Upper lobe of left lung (tissue), 6 donors: ENCODE measurements around the gene ARFGAP1. TPM values are rescaled to one million over a fixed set of nuclear protein-coding genes. Genes with fewer than 3 reads are reported as not detected.

Experiments
- ATAC-seq, 2 donors: fragments of 200-7000 bp; cut with Tn5 transposase; one replicate each; pipeline ENCODE4 v1.9.1; 2022; ENCODE audit warnings: mild to moderate bottlenecking in 2 of 2, moderate library complexity in 2 of 2; ENCODE audit not compliant: low FRiP score in 2 of 2
- DNase-seq, 2 donors: peaks; one replicate each; pipeline ENCODE4 v3.0.0-alpha.2; 2019 to 2020
- H3K27ac ChIP-seq, 4 donors: fragments of 200-600 bp; sonication (generic); one replicate each; pipeline ENCODE4 v1.5.1; 2016 to 2019
- H3K27me3 ChIP-seq, 4 donors: fragments of 200-600 bp; sonication (generic); one replicate each; pipeline ENCODE4 v1.5.1; 2017 to 2019
- H3K36me3 ChIP-seq, 4 donors: fragments of 200-600 bp; sonication (generic); one replicate each; pipeline ENCODE4 v1.5.1; 2016 to 2019
- H3K4me1 ChIP-seq, 4 donors: fragments of 200-600 bp; sonication (generic); one replicate each; pipeline ENCODE4 v1.5.1; 2018 to 2019
- H3K4me3 ChIP-seq, 4 donors: fragments of 200-600 bp; sonication (generic); one replicate each; pipeline ENCODE4 v1.5.1; 2017 to 2019; ENCODE audit warnings: mild to moderate bottlenecking in 2 of 4, moderate library complexity in 1 of 4
- H3K9me3 ChIP-seq, 4 donors: fragments of 200-600 bp; sonication (generic); one replicate each; pipeline ENCODE4 v1.5.1; 2018 to 2019
- CTCF ChIP-seq, 6 experiments: fragments of 450-650 bp in 4 of 6; fragments of 200-600 bp in 2 of 6; sonication (generic) in 2 of 6; IDR thresholded peaks; one replicate each; pipeline ENCODE4 v1.5.1; 2016 to 2019; ENCODE audit warnings: antibody characterized with exemption in 6 of 6
- EP300 ChIP-seq, 4 donors: sonication (generic); formaldehyde crosslinking; IDR thresholded peaks; one replicate each; pipeline ENCODE4 v1.5.1; 2017; ENCODE audit warnings: antibody characterized with exemption in 4 of 4, control low read depth in 2 of 4
- POLR2A ChIP-seq, 4 donors: fragments of 450-650 bp; IDR thresholded peaks; one replicate each; pipeline ENCODE4 v1.5.1; 2016 to 2017; ENCODE audit warnings: antibody characterized with exemption in 4 of 4, mild to moderate bottlenecking in 2 of 4
- POLR2AphosphoS5 ChIP-seq, 2 donors: sonication (generic); formaldehyde crosslinking; IDR thresholded peaks; one replicate each; pipeline ENCODE4 v1.5.1; 2017; ENCODE audit warnings: antibody characterized with exemption in 2 of 2
- WGBS, 2 donors: methylation state at CpG; one replicate each; pipeline ENCODE4 v1.1.5; 2017 to 2018; 5-methylcytosine and 5-hydroxymethylcytosine counted together
- total RNA-seq, 6 donors: library from RNA; depleted of rRNA in 4 of 6; stranded (reverse); fragments of >200 nt in 4 of 6; gene quantifications; one replicate each; pipeline versions ENCODE4 v1.1.0 to v1.2.1, GENCODE V29; 2016 to 2021
- donor health status: DM: no; HTN: no; CAD: no; lungs with moderate emphysema.
- donor health status: DM: no; HTN: yes; CAD: no; lungs with severe emphysema.

Gene ARFGAP1
- total RNA-seq, 6 donors from 2014 or later, result 39.8 to 169 (median 84.7) TPM

- Histone ChIP-seq H3K36me3 (no peaks in the 10 kb centered on the region), H3K27me3 (no peaks in the 10 kb centered on the region), H3K27ac (no peak overlapping the region), H3K4me1 (peaks cover 0 to 8% (median 4%) of the 10 kb centered on the region in 4 donors), H3K4me3 (no peak overlapping the region), H3K9me3 (no peaks in the 10 kb centered on the region)
- no peak for TF ChIP-seq POLR2AphosphoS5 (IDR thresholded peaks at IDR 0.05)
- no peak for TF ChIP-seq CTCF (IDR thresholded peaks at IDR 0.05)
- no peak for TF ChIP-seq EP300 (IDR thresholded peaks at IDR 0.05)
- no peak for TF ChIP-seq POLR2A (IDR thresholded peaks at IDR 0.05)
- 77 to 83% methylated on average over 20 to 25 of the region's 31 CpGs for WGBS, 2 donors
- DNase-seq (peak in 1 of 2 donors; percentile 68), ATAC-seq (no peak)
These were observed 43.3 kb downstream of the ARFGAP1 start for GRCh38 chr20:63315731-63316491.

- no peaks in the 10 kb centered on the region for H3K27me3 ChIP-seq
- 85 to 86% methylated on average over 10 to 11 of the region's 14 CpGs for WGBS, 2 donors
- peak in 1 of 2 donors; percentile 66 for DNase-seq
These were observed 43.9 kb downstream of the ARFGAP1 start for GRCh38 chr20:63316502-63316921.

GRCh38 chr20:63317061-63317460 lies 44.4 kb downstream of the ARFGAP1 start:
- Histone ChIP-seq H3K27me3 (no peaks in the 10 kb centered on the region), H3K4me1 (peaks cover 0 to 10% (median 4%) of the 10 kb centered on the region in 4 donors), H3K36me3 (no peaks in the 10 kb centered on the region), H3K4me3 (no peak overlapping the region), H3K9me3 (no peaks in the 10 kb centered on the region), H3K27ac (no peak overlapping the region)
- TF ChIP-seq EP300 (IDR thresholded peaks at IDR 0.05) (no peak), CTCF (IDR thresholded peaks at IDR 0.05) (no peak), POLR2A (IDR thresholded peaks at IDR 0.05) (no peak), POLR2AphosphoS5 (IDR thresholded peaks at IDR 0.05) (no peak)
- WGBS, 2 donors, result 86 to 90% methylated on average over 6 of the region's 6 CpGs
- no peak for ATAC-seq
- DNase-seq, result no peak

More at GRCh38 chr20:63316502-63316921, 43.9 kb downstream of the ARFGAP1 start:
- Histone ChIP-seq H3K4me1 (peaks cover 0 to 10% (median 4%) of the 10 kb centered on the region in 4 donors), H3K36me3 (no peaks in the 10 kb centered on the region), H3K9me3 (no peaks in the 10 kb centered on the region), H3K27ac (no peak overlapping the region), H3K4me3 (no peak overlapping the region)
- TF ChIP-seq EP300 (IDR thresholded peaks at IDR 0.05) (no peak), POLR2A (IDR thresholded peaks at IDR 0.05) (no peak), CTCF (IDR thresholded peaks at IDR 0.05) (no peak), POLR2AphosphoS5 (IDR thresholded peaks at IDR 0.05) (no peak)
- ATAC-seq, result no peak

- Histone ChIP-seq H3K9me3 (no peaks in the 10 kb centered on the region), H3K4me3 (no peak overlapping the region), H3K27ac (no peak overlapping the region), H3K36me3 (no peaks in the 10 kb centered on the region), H3K4me1 (peaks cover 0 to 4% (median 2%) of the 10 kb centered on the region in 4 donors), H3K27me3 (no peaks in the 10 kb centered on the region)
- no peak for TF ChIP-seq POLR2AphosphoS5 (IDR thresholded peaks at IDR 0.05)
- no peak for TF ChIP-seq CTCF (IDR thresholded peaks at IDR 0.05)
- TF ChIP-seq EP300 (IDR thresholded peaks at IDR 0.05), result no peak
- TF ChIP-seq POLR2A (IDR thresholded peaks at IDR 0.05), result no peak
- DNase-seq (peak in 1 of 2 donors; percentile 41), ATAC-seq (no peak)
- WGBS, 2 donors, result 78 to 81% methylated on average over 15 to 18 of the region's 18 CpGs
These were observed 45.1 kb downstream of the ARFGAP1 start for GRCh38 chr20:63317601-63318291.
